GM18907 (cell line): ENCODE measurements around the gene ZCCHC4.
"Not testable (repeated sequence)": the region's sequence is repeated elsewhere in the genome, so short reads cannot be mapped to it uniquely, and the experiment has no call there.

Source experiments
- ATAC-seq: cut with Tn5 transposase; IDR thresholded peaks from one replicate; pipeline ENCODE4 v1.9.1; 2021; ENCODE audit warnings: mild to moderate bottlenecking, moderate library complexity; ENCODE audit not compliant: unreplicated experiment

The ZCCHC4 gene

GRCh38 chr4:25320336-25320735, 7.8 kb downstream of the ZCCHC4 start:
- no peak for ATAC-seq

GRCh38 chr4:25320773-25321172, 8.2 kb downstream of the ZCCHC4 start:
- ATAC-seq = no peak

- ATAC-seq = no peak
These were observed 9.1 kb downstream of the ZCCHC4 start for GRCh38 chr4:25321703-25322102.

GRCh38 chr4:25328463-25328862, 15.9 kb downstream of the ZCCHC4 start:
- ATAC-seq = not testable (repeated sequence)

- ATAC-seq = peak; percentile 12
These were observed 17.8 kb downstream of the ZCCHC4 start for GRCh38 chr4:25330335-25330734.

- ATAC-seq = peak; percentile 79
These were observed 18.6 kb downstream of the ZCCHC4 start for GRCh38 chr4:25330905-25331808.

- ATAC-seq = no peak
These were observed 31.1 kb downstream of the ZCCHC4 start for GRCh38 chr4:25343671-25344070.

GRCh38 chr4:25345744-25346143, 33.2 kb downstream of the ZCCHC4 start:
- ATAC-seq = no peak

- ATAC-seq = peak; percentile 85
These were observed 34.3 kb downstream of the ZCCHC4 start for GRCh38 chr4:25346913-25347312.

GRCh38 chr4:25347473-25347872, 34.9 kb downstream of the ZCCHC4 start:
- ATAC-seq = no peak

- ATAC-seq = no peak
These were observed 35.4 kb downstream of the ZCCHC4 start for GRCh38 chr4:25347971-25348370.

- ATAC-seq = no peak
These were observed 38.0 kb downstream of the ZCCHC4 start for GRCh38 chr4:25350561-25350960.

- ATAC-seq = no peak
These were observed 39.3 kb downstream of the ZCCHC4 start for GRCh38 chr4:25351777-25352416.

GRCh38 chr4:25356068-25356467, 43.5 kb downstream of the ZCCHC4 start:
- ATAC-seq = no peak

- no peak for ATAC-seq
These were observed 46.1 kb downstream of the ZCCHC4 start for GRCh38 chr4:25358515-25359275.

GRCh38 chr4:25361253-25361652, 48.7 kb downstream of the ZCCHC4 start:
- no peak for ATAC-seq

- ATAC-seq = no peak
These were observed 54.5 kb downstream of the ZCCHC4 start for GRCh38 chr4:25367004-25367621.

GRCh38 chr4:25367877-25368276, 55.3 kb downstream of the ZCCHC4 start:
- no peak for ATAC-seq

GRCh38 chr4:25368315-25368714, 55.7 kb downstream of the ZCCHC4 start:
- no peak for ATAC-seq

GRCh38 chr4:25370242-25370641, 57.7 kb downstream of the ZCCHC4 start:
- no peak for ATAC-seq

GRCh38 chr4:25372549-25372948, 60.0 kb downstream of the ZCCHC4 start:
- ATAC-seq = not testable (repeated sequence)
